Measurements from ENCODE around the gene GLDN.

GLDN gene

GRCh38 chr15:51321316-51321715 lies 20.1 kb upstream of the GLDN start:
- no peak for TF ChIP-seq CTCF (IDR thresholded peaks at IDR 0.05; ENCODE audit: low read depth, low read length)
- no peak for DNase-seq (ENCODE audit: low read depth, low spot score)
- in situ Hi-C loops (cut with HindIII; ENCODE audit: low sequenced_read_pairs), result no loop called here
- no peak overlapping the region for H3K4me3 ChIP-seq (ENCODE audit: low read depth, low read length)

- in situ Hi-C loops (cut with HindIII; ENCODE audit: low sequenced_read_pairs), result no loop called here
Observed at GRCh38 chr15:51322621-51323296, 18.7 kb upstream of the GLDN start.

GRCh38 chr15:51323749-51324148 lies 17.7 kb upstream of the GLDN start:
- H3K4me3 ChIP-seq (ENCODE audit: low read depth, low read length), result no peak overlapping the region
- DNase-seq (ENCODE audit: low read depth, low spot score), result no peak
- in situ Hi-C loops (cut with HindIII; ENCODE audit: low sequenced_read_pairs), result no loop called here
- no peak for TF ChIP-seq CTCF (IDR thresholded peaks at IDR 0.05; ENCODE audit: low read depth, low read length)

More at GRCh38 chr15:51322621-51323296, 18.7 kb upstream of the GLDN start:
- TF ChIP-seq CTCF (IDR thresholded peaks at IDR 0.05; ENCODE audit: low read depth, low read length), result no peak
- no peak for DNase-seq (ENCODE audit: low read depth, low spot score)
- no peak overlapping the region for H3K4me3 ChIP-seq (ENCODE audit: low read depth, low read length)

GRCh38 chr15:51325167-51325566 lies 16.3 kb upstream of the GLDN start:
- in situ Hi-C loops (cut with HindIII; ENCODE audit: low sequenced_read_pairs), result no loop called here
- no peak for TF ChIP-seq CTCF (IDR thresholded peaks at IDR 0.05; ENCODE audit: low read depth, low read length)
- DNase-seq (ENCODE audit: low read depth, low spot score), result no peak
- H3K4me3 ChIP-seq (ENCODE audit: low read depth, low read length), result no peak overlapping the region

- TF ChIP-seq CTCF (IDR thresholded peaks at IDR 0.05; ENCODE audit: low read depth, low read length), result no peak
- no peak overlapping the region for H3K4me3 ChIP-seq (ENCODE audit: low read depth, low read length)
- DNase-seq (ENCODE audit: low read depth, low spot score), result no peak
- in situ Hi-C loops (cut with HindIII; ENCODE audit: low sequenced_read_pairs), result no loop called here
Observed at GRCh38 chr15:51327081-51327480, 14.4 kb upstream of the GLDN start.

- TF ChIP-seq CTCF (IDR thresholded peaks at IDR 0.05; ENCODE audit: low read depth, low read length), result no peak
- no peak for DNase-seq (ENCODE audit: low read depth, low spot score)
- H3K4me3 ChIP-seq (ENCODE audit: low read depth, low read length), result no peak overlapping the region
- in situ Hi-C loops (cut with HindIII; ENCODE audit: low sequenced_read_pairs), result no loop called here
Observed at GRCh38 chr15:51328926-51329325, 12.5 kb upstream of the GLDN start.

Measured in astrocyte of the spinal cord (primary cell).